GM18858 (cell line): ENCODE data around the gene SRRM4.
"Not testable (repeated sequence)": the region's sequence is repeated elsewhere in the genome, so short reads cannot be mapped to it uniquely, and the experiment has no call there.

Source experiments
- ATAC-seq: cut with Tn5 transposase; IDR thresholded peaks from one replicate; pipeline ENCODE4 v1.9.1; 2021; ENCODE audit not compliant: unreplicated experiment

Gene SRRM4

GRCh38 chr12:119069147-119069642 lies 87.9 kb downstream of the SRRM4 start:
- ATAC-seq, result no peak

GRCh38 chr12:119071176-119071575 lies 89.8 kb downstream of the SRRM4 start:
- ATAC-seq, result no peak

GRCh38 chr12:119071638-119072231 lies 90.4 kb downstream of the SRRM4 start:
- ATAC-seq, result no peak

- ATAC-seq, result no peak
Observed at GRCh38 chr12:119072440-119072839, 91.1 kb downstream of the SRRM4 start.

GRCh38 chr12:119075222-119075787 lies 94.0 kb downstream of the SRRM4 start:
- ATAC-seq, result no peak

GRCh38 chr12:119075918-119076317 lies 94.6 kb downstream of the SRRM4 start:
- ATAC-seq, result no peak

- ATAC-seq, result no peak
Observed at GRCh38 chr12:119079530-119079929, 98.2 kb downstream of the SRRM4 start.

- no peak for ATAC-seq
Observed at GRCh38 chr12:119082016-119082415, 100.7 kb downstream of the SRRM4 start.

- no peak for ATAC-seq
Observed at GRCh38 chr12:119082496-119082895, 101.2 kb downstream of the SRRM4 start.

- no peak for ATAC-seq
Observed at GRCh38 chr12:119088685-119089379, 107.5 kb downstream of the SRRM4 start.

GRCh38 chr12:119089380-119090013 lies 108.2 kb downstream of the SRRM4 start:
- no peak for ATAC-seq

GRCh38 chr12:119090276-119090675 lies 108.9 kb downstream of the SRRM4 start:
- ATAC-seq, result no peak

GRCh38 chr12:119090865-119091264 lies 109.5 kb downstream of the SRRM4 start:
- ATAC-seq, result no peak

GRCh38 chr12:119096429-119097202 lies 115.3 kb downstream of the SRRM4 start:
- no peak for ATAC-seq

- ATAC-seq, result no peak
Observed at GRCh38 chr12:119100933-119101332, 119.6 kb downstream of the SRRM4 start.

- no peak for ATAC-seq
Observed at GRCh38 chr12:119102274-119102673, 120.9 kb downstream of the SRRM4 start.

GRCh38 chr12:119102714-119103113 lies 121.4 kb downstream of the SRRM4 start:
- no peak for ATAC-seq

GRCh38 chr12:119104969-119105368 lies 123.6 kb downstream of the SRRM4 start:
- ATAC-seq, result not testable (repeated sequence)

- no peak for ATAC-seq
Observed at GRCh38 chr12:119113496-119113986, 132.2 kb downstream of the SRRM4 start.

- no peak for ATAC-seq
Observed at GRCh38 chr12:119114294-119114693, 133.0 kb downstream of the SRRM4 start.
